ENCODE results near the gene COL4A5.

COL4A5 gene

DNA sequence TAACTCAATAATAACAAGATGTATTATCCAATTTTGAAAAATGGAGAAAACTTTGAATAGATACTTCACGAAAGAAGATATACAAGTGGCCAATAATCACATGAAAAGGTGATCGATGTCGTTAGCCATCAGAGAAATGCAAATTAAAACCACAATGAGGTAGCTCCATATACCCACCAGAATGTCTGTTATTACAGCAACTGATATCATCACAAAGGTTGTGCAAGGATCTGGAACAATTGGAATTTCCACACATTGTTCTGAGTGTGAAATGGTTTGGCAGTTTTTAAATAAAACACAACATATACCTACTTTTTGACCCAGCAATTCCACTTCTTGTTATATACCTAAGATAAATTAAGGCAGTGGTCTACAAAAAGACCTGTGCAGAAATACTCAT is 225.1 kb downstream of the COL4A5 start:
- DNase-seq, result no peak

DNA sequence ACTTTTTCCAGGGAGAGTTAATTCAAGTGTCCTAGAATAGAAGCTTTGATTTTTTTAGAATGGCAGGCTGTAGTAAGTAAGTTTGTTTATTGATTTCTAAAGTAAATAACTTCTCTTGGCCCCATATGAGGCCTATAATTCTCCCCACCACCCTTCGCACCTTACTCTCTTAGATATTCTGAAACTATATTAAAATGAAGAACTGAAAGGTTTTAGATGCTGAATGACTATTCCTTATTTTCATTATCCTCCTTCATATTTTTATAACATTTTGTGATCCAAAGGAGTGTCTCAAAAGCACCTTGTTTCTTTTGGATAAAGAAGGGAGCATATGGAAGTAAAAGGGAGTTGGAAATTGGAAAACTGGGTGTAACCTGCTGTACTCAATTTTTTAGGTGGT is 226.5 kb downstream of the COL4A5 start:
- no peak for DNase-seq

DNA sequence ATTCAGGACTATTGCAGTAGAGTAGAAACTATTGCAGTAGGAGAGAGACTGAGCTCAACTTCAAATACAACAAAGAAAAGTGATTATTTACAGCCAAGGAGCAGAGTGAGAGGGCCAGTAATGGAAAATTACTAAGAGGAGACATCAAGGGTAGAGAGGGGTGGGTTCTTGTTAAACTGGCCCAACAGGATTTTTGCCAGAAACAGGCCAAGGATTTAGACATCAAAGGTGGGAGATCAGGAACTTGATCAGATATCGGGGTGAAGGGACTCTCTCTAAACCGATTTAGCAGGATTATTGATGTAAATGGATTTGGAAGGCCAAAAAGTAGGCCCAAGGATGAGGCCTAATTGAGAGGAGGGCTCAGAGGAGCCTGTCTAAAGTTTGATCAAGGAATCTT is 231.9 kb downstream of the COL4A5 start:
- DNase-seq, result no peak

DNA sequence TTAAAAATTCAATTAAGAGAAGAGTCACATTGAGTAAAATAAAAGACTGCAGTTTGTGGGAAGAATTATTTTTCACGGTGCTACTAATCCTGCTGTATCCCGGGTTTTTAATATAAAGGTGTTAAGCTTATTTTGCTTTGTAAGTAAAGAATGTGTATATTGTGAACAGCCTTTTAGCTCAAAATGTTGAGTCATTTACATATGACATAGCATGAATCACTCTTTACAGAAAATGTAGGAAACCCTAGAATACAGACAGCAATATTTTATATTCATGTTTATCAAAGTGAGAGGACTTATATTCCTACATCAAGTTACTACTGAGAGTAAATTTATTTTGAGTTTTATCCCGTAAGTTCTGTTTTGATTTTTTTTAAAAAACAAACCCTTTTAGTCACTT is 257.1 kb downstream of the COL4A5 start:
- DNase-seq, result no peak

DNA sequence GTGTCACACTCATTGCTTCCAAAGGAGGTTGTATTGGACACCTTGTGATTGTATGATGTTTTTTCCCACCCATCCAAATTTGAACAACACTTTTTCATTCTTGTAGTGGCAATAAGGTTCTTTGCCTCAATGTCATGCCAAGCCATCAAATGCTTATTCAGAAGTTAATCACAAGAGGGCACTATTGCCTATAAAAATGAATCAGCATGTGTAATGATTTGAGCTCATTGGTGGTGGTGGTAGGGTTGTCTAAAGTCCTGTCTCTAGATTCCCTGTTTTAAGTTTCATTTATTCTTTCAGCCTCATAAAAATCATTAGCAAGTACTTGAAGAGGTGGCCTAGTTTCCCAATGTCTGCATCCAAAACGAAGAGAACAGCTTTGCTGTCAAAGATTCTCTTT is 259.7 kb downstream of the COL4A5 start:
- DNase-seq, result peak; percentile 15

DNA sequence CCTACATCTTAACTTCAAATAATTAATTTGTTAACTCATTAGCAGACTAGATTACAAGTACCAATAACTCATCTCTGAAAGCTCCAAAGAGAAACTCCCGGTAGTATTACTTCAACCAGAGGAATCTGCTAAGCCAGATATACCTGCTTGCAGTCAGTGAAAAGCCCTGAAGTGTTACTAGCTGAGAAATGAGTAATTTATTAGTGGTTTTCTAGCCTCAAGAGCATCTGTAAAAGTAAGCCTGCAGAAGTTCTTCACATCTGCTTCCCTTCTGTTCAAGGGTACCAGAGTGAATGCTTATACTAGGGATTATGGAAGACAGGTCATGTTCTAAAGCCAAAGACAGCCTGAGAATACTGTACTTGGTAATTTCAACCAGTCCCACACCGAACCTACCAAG is 262.0 kb downstream of the COL4A5 start:
- DNase-seq, result no peak

DNA sequence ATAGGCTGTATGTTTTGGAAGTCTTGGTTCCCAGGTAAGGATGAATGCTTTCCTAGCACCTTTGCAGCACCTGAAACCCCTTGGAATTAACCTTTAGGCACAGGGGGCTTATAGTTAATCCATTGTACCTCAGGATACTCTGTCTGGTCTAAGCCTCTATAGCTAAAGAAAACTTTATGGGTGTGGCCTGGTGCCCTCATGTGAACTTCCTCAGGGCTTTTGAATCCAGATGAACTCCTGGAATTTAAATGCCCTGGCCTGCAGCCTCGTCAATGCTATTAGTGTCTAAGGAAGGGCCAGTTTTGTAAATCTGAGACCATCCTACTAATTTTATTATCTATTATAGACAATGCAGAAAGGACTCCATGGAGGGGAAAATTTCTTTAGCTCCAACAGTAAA is 262.9 kb downstream of the COL4A5 start:
- DNase-seq, result no peak

DNA sequence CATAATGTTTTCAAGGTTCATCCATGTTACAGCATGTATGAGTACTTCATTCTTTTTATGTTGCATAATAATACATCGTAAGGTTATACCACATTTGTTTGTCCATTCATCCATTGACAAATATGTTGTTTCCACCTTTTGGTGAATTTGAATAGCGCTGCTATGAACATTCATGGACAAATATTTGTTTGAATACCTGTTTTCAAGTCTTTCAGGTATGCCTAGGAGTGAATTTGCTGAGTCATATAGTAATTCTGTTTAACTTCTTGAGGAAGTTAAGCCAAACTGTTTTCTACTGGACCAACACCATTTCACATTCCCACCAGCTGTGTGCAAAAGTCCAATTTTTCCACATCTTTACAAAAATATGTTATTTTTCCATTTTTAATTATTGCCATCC is 265.2 kb downstream of the COL4A5 start:
- no peak for DNase-seq

DNA sequence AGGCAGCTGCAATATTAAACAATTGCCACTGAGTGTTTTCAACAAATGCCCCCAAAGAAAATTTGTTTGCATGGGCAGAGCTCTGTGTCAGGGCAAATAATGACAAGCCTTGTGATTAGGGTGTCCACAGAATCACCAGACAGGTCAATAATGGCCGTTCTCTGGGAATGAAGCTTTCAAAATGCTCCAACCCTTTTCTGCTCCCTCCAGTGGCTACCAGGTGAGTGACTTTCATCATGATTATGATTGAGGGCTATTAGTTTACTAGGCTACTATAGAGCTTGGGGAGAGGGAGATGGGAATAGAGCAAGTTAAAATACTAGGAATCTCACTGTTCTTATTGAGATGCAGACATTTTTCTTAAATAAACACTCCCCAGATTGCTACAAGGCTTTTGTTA is 273.2 kb downstream of the COL4A5 start:
- DNase-seq, result no peak

DNA sequence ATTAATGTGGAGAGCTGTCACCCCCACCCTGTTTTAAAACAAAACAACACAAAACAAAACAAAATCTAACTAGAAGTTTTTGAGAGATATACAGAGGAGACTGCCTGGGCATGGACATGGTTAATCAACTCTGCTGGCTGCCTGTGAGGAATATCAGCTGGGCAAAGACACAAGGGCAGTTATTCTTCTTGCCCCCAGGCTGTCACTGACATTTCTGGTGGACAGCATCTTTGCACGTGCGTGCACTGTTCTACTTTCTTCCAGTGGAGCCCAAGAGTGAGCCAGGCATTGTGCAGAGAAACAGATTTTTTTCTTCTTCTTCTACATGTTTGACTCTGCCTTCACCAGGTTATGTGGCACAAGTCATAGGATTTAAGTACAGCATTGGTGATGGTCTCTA is 282.9 kb downstream of the COL4A5 start:
- no peak for DNase-seq

DNA sequence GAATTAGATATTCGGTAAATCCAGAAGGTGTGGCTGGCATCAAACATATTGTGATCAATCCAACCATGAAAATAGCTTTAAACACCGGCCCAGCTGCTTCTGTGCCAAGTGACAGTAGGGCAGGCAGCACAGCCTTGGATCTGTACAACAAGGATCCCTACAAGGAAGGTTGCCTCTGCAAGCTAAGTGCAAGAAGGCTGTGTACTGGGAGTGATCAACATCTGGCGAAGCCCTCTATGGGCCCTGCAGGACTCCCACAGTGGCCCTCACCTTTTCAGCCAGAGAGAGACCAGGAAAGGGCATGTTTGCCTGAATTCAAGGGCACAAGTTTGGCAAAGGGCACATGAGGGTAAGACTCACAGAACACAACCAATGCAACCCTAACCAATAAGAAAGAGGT is 287.1 kb downstream of the COL4A5 start:
- no peak for DNase-seq

DNA sequence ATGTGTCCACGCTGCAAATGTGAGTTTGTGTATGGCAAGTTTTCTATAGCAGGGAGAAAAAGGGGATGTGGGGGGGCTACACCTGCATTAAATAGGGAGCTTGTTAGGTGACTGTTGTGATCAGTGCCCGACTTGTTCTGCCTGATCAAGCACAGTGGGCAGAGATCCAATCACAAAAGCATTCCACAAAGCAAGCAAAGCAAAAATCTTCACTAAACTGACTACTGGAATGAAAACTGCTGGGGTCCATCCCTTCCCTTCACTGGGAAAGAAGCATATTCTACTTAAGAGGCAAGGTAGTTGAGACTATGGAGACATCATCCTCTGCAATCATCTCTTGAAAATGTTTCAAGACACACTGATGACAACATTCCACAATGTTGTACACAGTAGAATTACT is 291.5 kb downstream of the COL4A5 start:
- DNase-seq, result no peak

DNA sequence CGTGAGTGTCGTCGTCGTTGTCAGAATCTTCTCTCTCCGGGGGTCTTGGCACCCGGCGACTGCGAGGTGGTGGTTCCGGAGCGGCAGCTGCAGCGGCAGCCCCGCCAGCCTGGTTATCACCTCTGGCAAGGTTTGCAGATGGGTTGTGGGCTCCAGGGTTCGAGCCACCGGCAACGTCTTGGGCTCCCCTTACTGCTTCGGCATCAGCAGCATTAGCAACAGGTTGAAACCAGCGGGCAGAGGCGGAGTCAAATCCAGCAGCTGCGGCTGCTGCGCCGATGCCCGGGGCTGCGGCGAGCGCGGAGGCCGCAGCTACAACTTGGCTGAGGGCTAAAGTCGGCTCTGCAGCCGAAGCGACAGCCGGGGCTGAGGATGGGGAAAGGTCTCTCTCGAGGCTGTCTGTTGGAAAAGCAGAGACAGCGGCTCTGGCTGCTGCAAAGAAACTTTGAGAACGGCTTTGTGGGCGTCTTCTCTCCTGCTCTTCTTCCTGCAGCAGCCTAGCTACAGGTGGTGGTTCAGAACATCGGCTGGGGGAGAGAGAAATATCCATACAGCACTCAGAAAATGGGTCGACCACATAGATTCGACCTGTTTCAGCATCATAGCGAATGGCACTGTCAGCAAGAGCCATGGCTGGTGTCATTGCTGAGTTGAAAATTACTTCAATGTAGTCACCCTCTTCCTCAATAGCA is 293.1 kb downstream of the COL4A5 start:
- DNase-seq, result no peak

DNA sequence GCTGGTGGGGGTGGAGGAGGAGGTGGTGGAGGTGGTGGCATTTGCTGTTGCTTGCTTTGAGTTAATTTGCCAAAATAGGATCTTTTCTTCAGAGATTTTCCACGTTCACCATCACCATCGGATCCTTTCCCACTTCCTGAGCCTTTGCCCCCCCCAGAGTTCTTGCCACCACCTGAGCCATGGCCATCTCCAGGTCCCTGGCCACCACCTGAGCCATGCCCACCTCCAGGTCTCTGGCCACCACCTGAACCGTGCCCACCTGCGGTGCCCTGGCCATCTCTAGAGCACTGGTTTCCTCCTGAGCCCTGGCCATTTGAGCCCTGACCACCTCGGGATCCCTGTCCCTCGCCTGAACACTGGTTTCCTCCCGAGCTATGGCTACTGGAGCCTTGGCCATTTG is 294.8 kb downstream of the COL4A5 start:
- DNase-seq, result no peak

DNA sequence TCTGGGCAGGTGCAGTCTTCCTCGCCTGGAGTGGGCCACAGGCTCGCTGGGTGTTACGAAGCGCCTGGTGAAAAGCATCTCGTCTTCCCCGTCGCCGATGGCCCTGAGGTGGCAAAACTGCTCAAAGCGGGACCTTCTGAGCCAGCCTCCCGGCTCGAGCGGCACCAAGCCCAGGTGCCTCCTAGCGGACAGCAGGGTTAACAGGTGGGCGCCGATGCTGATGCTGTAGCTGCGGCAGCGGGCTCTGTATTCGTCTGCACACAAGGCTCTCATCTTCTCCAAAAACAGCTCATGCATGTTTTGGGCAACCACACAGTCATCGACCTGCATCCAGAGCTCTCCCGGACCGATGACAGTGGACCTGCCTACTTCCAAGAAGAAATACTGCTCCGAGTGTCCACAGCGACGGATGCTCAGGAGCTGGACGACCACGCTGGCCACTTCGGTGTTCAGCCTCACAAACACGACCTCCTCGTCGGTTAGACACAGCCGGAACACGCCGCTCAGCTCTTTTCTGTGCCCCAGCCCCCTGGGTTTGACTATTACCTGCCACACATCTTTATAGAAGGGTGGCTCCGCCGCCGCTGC is 295.5 kb downstream of the COL4A5 start:
- DNase-seq, result peak; percentile 33

DNA sequence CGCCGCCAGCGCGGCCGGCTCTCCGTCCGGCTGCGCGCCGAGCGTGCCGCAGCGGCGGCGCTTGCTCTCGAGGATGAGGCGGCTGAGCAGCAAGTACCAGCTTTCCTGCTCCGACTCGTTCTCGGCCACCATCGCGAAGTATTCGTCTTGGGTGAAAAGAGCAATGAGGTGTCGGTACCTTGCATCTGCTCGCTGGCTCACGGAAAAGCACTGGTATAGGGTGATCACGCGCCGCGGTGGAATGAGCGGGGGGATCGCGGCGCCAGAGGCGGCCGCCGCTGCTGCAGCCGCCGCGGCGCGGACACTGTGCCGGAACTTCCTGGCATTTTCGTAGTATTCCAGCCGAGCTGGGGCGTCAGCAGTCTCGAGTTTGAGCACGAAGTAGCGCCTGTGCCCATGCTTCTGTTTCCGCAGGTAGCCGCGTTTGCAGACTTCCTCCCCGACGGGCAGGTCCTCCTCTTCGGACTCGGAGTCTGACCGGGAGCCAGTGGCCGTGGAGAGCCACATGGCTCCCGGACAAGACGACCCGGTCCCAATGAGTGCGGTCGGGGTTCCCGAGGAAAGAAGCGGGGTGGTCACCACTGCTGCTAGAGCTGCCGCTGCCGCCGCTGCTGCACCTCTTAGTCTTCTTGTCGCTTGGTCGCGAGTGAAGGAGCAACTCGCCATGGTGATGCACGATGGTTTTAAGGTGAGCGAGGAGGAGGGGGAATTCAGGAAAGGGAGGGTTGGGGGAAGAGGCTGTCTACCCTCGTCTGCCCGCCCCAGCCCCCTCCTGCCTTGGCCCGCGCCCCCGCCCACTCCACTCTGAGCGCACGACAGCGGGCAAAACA is 296.3 kb downstream of the COL4A5 start:
- DNase-seq, result peak; percentile 14

DNA sequence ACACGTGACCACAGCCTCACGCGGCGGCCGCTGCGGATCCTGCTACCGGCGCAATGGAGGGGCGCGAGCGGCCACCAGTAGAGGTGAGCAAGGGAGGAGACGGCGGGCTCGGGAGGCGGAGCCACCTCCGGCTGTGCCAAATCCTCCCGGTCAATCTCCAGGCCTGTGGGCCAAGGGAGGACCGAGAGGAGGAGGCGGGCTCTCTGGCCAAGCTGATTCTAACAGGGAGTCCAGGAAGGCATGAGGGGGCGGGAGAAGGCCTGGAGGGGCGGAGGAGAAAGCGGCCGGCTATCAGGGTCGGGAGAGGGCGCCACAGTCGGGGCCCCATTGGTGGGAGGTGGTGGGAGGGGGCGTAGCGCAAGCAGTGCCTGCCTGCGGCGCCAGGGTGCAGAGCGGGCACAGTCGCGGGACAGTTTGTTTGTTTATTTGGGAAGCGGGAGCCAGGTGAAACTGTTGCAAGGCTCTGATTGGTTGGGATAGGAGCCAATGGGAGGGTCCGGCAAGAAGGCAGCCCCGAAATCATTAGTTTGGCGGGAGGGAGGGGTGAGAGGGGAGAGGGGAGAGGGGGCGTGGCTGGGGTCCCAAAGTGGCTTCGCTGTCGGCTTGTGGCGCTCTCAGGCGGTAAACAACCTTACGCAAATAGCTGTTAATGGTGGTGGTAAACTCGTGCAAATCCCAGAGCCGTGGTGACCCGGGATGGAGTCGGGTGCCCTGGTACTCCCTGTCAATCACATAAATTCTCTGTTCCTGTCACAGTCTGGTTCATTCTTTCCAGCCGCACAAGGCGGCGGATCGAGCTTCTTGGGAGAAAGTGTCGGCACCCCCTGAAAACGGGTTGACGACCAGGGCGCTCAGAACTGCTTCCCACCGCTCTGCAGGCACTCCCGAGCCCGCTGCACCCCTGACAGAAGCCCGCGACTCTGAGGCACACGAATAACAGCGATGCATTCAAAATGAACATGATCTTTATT is 297.2 kb downstream of the COL4A5 start, which contains the start of gene IRS4:
TSS of gene IRS4 (minus strand) at position 55 of the 971 bp plus-strand sequence.
- peak; percentile 65 for DNase-seq

DNA sequence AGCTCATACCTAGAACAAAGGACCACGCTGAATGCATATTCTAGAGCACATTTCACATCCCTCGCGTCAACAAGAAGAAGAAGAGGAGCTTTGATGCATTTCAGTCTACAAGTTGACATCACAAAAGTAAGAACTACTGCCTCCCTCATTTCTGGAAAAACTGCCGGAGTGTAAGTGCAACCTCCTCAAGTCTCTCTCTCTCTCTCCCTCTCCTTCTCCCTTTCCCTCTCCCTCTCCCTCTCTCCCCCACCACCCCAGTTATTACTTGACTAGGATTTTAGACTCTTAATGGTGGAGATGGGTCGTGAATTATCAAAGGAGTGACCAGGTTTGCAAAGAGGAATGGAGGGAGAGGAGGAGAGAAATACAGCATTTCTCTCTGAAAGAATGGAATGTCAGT is 298.1 kb downstream of the COL4A5 start:
- no peak for DNase-seq

DNA sequence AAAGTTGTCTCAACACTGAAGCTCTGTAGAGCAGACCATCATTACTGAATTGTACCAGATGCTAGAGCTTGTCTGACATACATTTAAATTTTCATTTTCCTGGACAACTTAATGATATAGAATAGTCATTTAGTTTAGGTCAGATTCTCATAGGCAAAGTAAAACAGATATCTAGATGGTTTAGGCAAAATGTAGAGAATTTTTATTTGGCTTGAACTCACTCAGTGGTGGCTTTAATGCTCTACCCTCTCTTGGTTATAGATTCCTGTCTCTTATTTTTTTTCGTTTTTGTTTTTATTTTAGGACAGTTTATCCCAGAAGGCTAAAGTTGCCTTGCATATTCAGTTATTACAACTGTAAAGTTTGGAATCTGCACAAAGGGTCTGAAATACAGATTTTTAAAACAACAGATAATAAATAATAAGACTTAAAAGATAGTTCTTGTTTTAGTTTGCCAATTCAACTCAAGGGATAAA is 300.7 kb downstream of the COL4A5 start:
- no peak for DNase-seq
